Measurements from ENCODE around the gene GPR22.
A peak's percentile ranks its signal among the peaks of the same experiment; 100 is the strongest.

The GPR22 gene

GRCh38 chr7:107499731-107500130, 29.9 kb downstream of the GPR22 start:
- Histone ChIP-seq H3K4me3 (replicated peaks; ENCODE audit: insufficient read depth, low read length) (no peak overlapping the region), H3K27ac (replicated peaks) (no peak overlapping the region), H3K27me3 (ENCODE audit: insufficient read depth, poor library complexity, severe bottlenecking) (no peaks in the 10 kb centered on the region)
- no peak for DNase-seq (ENCODE audit: low read depth in 1 of 2, low spot score in 1 of 2)
- TF ChIP-seq SPI1 (IDR thresholded peaks at IDR 0.05; ENCODE audit: borderline replicate concordance, low read depth) (no peak), REST (IDR thresholded peaks at IDR 0.05; ENCODE audit: insufficient replicate concordance, low read depth) (no peak), POLR2AphosphoS5 (IDR thresholded peaks at IDR 0.05; ENCODE audit: low read depth) (no peak), GABPA (IDR thresholded peaks at IDR 0.05; ENCODE audit: low read depth) (no peak), CTCF (IDR thresholded peaks at IDR 0.05; ENCODE audit: insufficient read depth, low read length) (no peak)

GRCh38 chr7:107501593-107501992, 31.7 kb downstream of the GPR22 start:
- peak; percentile 12 for TF ChIP-seq CTCF (IDR thresholded peaks at IDR 0.05; ENCODE audit: insufficient read depth, low read length)
- no peak for TF ChIP-seq SPI1 (IDR thresholded peaks at IDR 0.05; ENCODE audit: borderline replicate concordance, low read depth)
- Histone ChIP-seq H3K27ac (replicated peaks) (no peak overlapping the region), H3K27me3 (ENCODE audit: insufficient read depth, poor library complexity, severe bottlenecking) (no peaks in the 10 kb centered on the region), H3K4me3 (replicated peaks; ENCODE audit: insufficient read depth, low read length) (no peak overlapping the region)
- DNase-seq (ENCODE audit: low read depth in 1 of 2, low spot score in 1 of 2): peak in 1 of 2 experiments; percentile 38

- Histone ChIP-seq H3K27me3 (ENCODE audit: insufficient read depth, poor library complexity, severe bottlenecking) (no peaks in the 10 kb centered on the region), H3K27ac (replicated peaks) (no peak overlapping the region), H3K4me3 (replicated peaks; ENCODE audit: insufficient read depth, low read length) (no peak overlapping the region)
- DNase-seq (ENCODE audit: low read depth in 1 of 2, low spot score in 1 of 2): no peak
- TF ChIP-seq CTCF (IDR thresholded peaks at IDR 0.05; ENCODE audit: insufficient read depth, low read length): no peak
- TF ChIP-seq POLR2AphosphoS5 (IDR thresholded peaks at IDR 0.05; ENCODE audit: low read depth): no peak
These were observed 32.3 kb downstream of the GPR22 start for GRCh38 chr7:107502154-107502553.

- no peak for DNase-seq (ENCODE audit: low read depth in 1 of 2, low spot score in 1 of 2)
- TF ChIP-seq POLR2AphosphoS5 (IDR thresholded peaks at IDR 0.05; ENCODE audit: low read depth) (no peak), REST (IDR thresholded peaks at IDR 0.05; ENCODE audit: insufficient replicate concordance, low read depth) (no peak), CTCF (IDR thresholded peaks at IDR 0.05; ENCODE audit: insufficient read depth, low read length) (no peak), SPI1 (IDR thresholded peaks at IDR 0.05; ENCODE audit: borderline replicate concordance, low read depth) (no peak), GABPA (IDR thresholded peaks at IDR 0.05; ENCODE audit: low read depth) (no peak)
- Histone ChIP-seq H3K27ac (replicated peaks) (no peak overlapping the region), H3K4me3 (replicated peaks; ENCODE audit: insufficient read depth, low read length) (no peak overlapping the region), H3K27me3 (ENCODE audit: insufficient read depth, poor library complexity, severe bottlenecking) (no peaks in the 10 kb centered on the region)
These were observed 32.9 kb downstream of the GPR22 start for GRCh38 chr7:107502797-107503196.

Measured in HL-60 (cell line).